HG02981 (cell line): ENCODE results near the gene RPS6KA2.

Source experiments
- ATAC-seq: cut with Tn5 transposase; IDR thresholded peaks from one replicate; pipeline ENCODE4 v1.9.1; 2021; ENCODE audit warnings: mild to moderate bottlenecking, moderate library complexity; ENCODE audit not compliant: unreplicated experiment

RPS6KA2 gene

GRCh38 chr6:166436195-166437139 lies 190.6 kb downstream of the RPS6KA2 start:
- no peak for ATAC-seq

GRCh38 chr6:166435574-166435973 lies 191.5 kb downstream of the RPS6KA2 start:
- no peak for ATAC-seq

GRCh38 chr6:166434336-166434735 lies 192.7 kb downstream of the RPS6KA2 start:
- ATAC-seq, result no peak

- no peak for ATAC-seq
Measured at GRCh38 chr6:166433096-166433495, 194.0 kb downstream of the RPS6KA2 start.

- no peak for ATAC-seq
Measured at GRCh38 chr6:166430269-166430668, 196.8 kb downstream of the RPS6KA2 start.

- ATAC-seq, result no peak
Measured at GRCh38 chr6:166424431-166424830, 202.6 kb downstream of the RPS6KA2 start.

GRCh38 chr6:166423781-166424180 lies 203.3 kb downstream of the RPS6KA2 start:
- ATAC-seq, result no peak

- no peak for ATAC-seq
Measured at GRCh38 chr6:166423051-166423745, 203.9 kb downstream of the RPS6KA2 start.

- no peak for ATAC-seq
Measured at GRCh38 chr6:166422201-166422940, 204.7 kb downstream of the RPS6KA2 start.

- ATAC-seq, result no peak
Measured at GRCh38 chr6:166420351-166420750, 206.7 kb downstream of the RPS6KA2 start.

- ATAC-seq, result no peak
Measured at GRCh38 chr6:166419717-166420116, 207.3 kb downstream of the RPS6KA2 start.

GRCh38 chr6:166419286-166419685 lies 207.8 kb downstream of the RPS6KA2 start:
- ATAC-seq, result peak; percentile 96

GRCh38 chr6:166418691-166419143 lies 208.3 kb downstream of the RPS6KA2 start:
- no peak for ATAC-seq

- ATAC-seq, result no peak
Measured at GRCh38 chr6:166417285-166417691, 209.8 kb downstream of the RPS6KA2 start.

GRCh38 chr6:166415833-166416347 lies 211.2 kb downstream of the RPS6KA2 start:
- ATAC-seq, result no peak

- no peak for ATAC-seq
Measured at GRCh38 chr6:166415306-166415705, 211.7 kb downstream of the RPS6KA2 start.

- ATAC-seq, result no peak
Measured at GRCh38 chr6:166413491-166413951, 213.5 kb downstream of the RPS6KA2 start.

GRCh38 chr6:166412911-166413384 lies 214.1 kb downstream of the RPS6KA2 start:
- no peak for ATAC-seq

- ATAC-seq, result no peak
Measured at GRCh38 chr6:166412156-166412910, 214.7 kb downstream of the RPS6KA2 start.

- ATAC-seq, result no peak
Measured at GRCh38 chr6:166411721-166412151, 215.3 kb downstream of the RPS6KA2 start.
